ENCODE results near the gene SCN3A. TPM values are rescaled to one million over a fixed set of nuclear protein-coding genes. Genes with fewer than 3 reads are reported as not detected.

SCN3A gene
- total and polyA plus RNA-seq, 2 of the 13 experiments (the other 11 are each of a cell fraction or from before 2014, with no cell fraction given) = not detected

GRCh38 chr2:165109915-165110314, 93.9 kb downstream of the SCN3A start:
- 21% methylated on average over 5 of the region's 5 CpGs for WGBS (ENCODE audit: low lambda C conversion rate)
- intact Hi-C loops (cut with micrococcal nuclease; ENCODE audit: unreplicated experiment) = no loop called here
- H4K20me1 ChIP-seq (ENCODE audit: insufficient read depth, low read length) = no peaks in the 10 kb centered on the region
- H3K79me2 ChIP-seq (ENCODE audit: insufficient read depth, low read length) = no peaks in the 10 kb centered on the region
- peaks cover 62% of the 10 kb centered on the region for H3K4me1 ChIP-seq (ENCODE audit: insufficient read depth, low read length)
- no peak for FAIRE-seq
- H3K36me3 ChIP-seq (replicated peaks in 1 of 2; ENCODE audit: control insufficient read depth in 1 of 2, insufficient read depth in 2 of 2, low read length in 2 of 2) = no peaks in the 10 kb centered on the region
- H2AFZ ChIP-seq (ENCODE audit: low read length) = no peak overlapping the region
- H3K4me2 ChIP-seq (ENCODE audit: low read depth, low read length) = peak overlapping the region; percentile 69
- POLR2A ChIA-PET = interaction anchor here (1.0 kb wide), 1 partner anchor 11 kb away, joined by 4 read pairs; no protein-coding TSS in a partner anchor
- H3K27me3 ChIP-seq (ENCODE audit: control insufficient read depth in 1 of 2, insufficient read depth in 2 of 2, low read length in 2 of 2) = peaks cover 0 to 3% of the 10 kb centered on the region in 2 experiments; a peak in 1 of 5 replicates
- ATAC-seq = peak; percentile 79
- H3K9me3 ChIP-seq (ENCODE audit: low read length) = no peaks in the 10 kb centered on the region
- no TSS peak for BruUV-seq (replicated peaks)
- DNase-seq (ENCODE audit: low spot score) = peak; percentile 29
- peak overlapping the region in 2 of 3 experiments; percentile 29 to 44; a peak in 4 of 6 replicates for H3K4me3 ChIP-seq (replicated peaks in 1 of 3; ENCODE audit: insufficient read depth in 1 of 3, low read depth in 2 of 3, low read length in 3 of 3)
- in situ Hi-C loops (cut with HindIII; ENCODE audit: extremely low pct_ligation_motif_present, low pct_unique_long_range_greater_than_20kb) = no loop called here
- CTCF ChIA-PET (ENCODE audit: low intra/inter-chr PET ratio, low total read pairs) = no interaction called here
- peak overlapping the region; percentile 69 for H3K27ac ChIP-seq (ENCODE audit: extremely low read length, insufficient read depth, low read length)
- no peak overlapping the region for H3K9ac ChIP-seq (ENCODE audit: insufficient read depth, low read depth, low read length)
- TF ChIP-seq ZBED4 (CRISPR knock-in tag; IDR thresholded peaks at IDR 0.05; ENCODE audit: borderline replicate concordance) = no peak
- TF ChIP-seq JUN (CRISPR knock-in tag; IDR thresholded peaks at IDR 0.05) = no peak
- 0 out of 2 replicates have a peak, but pooled peaks have one; percentile 19 for TF ChIP-seq ZNF12 (CRISPR knock-in tag; IDR thresholded peaks at IDR 0.05)
- TF ChIP-seq ZNF549 (CRISPR knock-in tag; IDR thresholded peaks at IDR 0.05) = no peak
- 0 out of 2 replicates have a peak, but pooled peaks have one; percentile 23 for TF ChIP-seq DPF2 (CRISPR knock-in tag; IDR thresholded peaks at IDR 0.05; ENCODE audit: borderline replicate concordance, low read depth)
- 0 out of 2 replicates have a peak, but pooled peaks have one; percentile 21 for TF ChIP-seq ZBTB38 (CRISPR knock-in tag; IDR thresholded peaks at IDR 0.05)
- TF ChIP-seq RNF2 (conservative IDR thresholded peaks at IDR 0.05; ENCODE audit: low read depth) = no peak
- no peak for TF ChIP-seq ZNF33A (CRISPR knock-in tag; IDR thresholded peaks at IDR 0.05; ENCODE audit: borderline replicate concordance)
- TF ChIP-seq HOMEZ (CRISPR knock-in tag; IDR thresholded peaks at IDR 0.05; ENCODE audit: low read depth) = peak; percentile 8; the same call in 1 of the 2 replicates
- TF ChIP-seq POLR2AphosphoS2 (IDR thresholded peaks at IDR 0.05; ENCODE audit: low read depth, low read length) = no peak
- TF ChIP-seq NFKBIZ (CRISPR knock-in tag; IDR thresholded peaks at IDR 0.05) = no peak
- no peak for TF ChIP-seq YEATS2 (CRISPR knock-in tag; IDR thresholded peaks at IDR 0.05; ENCODE audit: borderline replicate concordance)
- TF ChIP-seq ZNF33B (CRISPR knock-in tag; IDR thresholded peaks at IDR 0.05) = no peak
- TF ChIP-seq ZMAT3 (CRISPR knock-in tag; conservative IDR thresholded peaks at IDR 0.05) = 0 out of 2 replicates have a peak, but pooled peaks have one; percentile 68
- peak; percentile 77; the same call in 1 of the 2 replicates for TF ChIP-seq ZNF569 (CRISPR knock-in tag; IDR thresholded peaks at IDR 0.05; ENCODE audit: borderline replicate concordance)
- TF ChIP-seq PHF5A (CRISPR knock-in tag; IDR thresholded peaks at IDR 0.05; ENCODE audit: low read depth, unreplicated experiment) = peak; percentile 10
- TF ChIP-seq SP140L (CRISPR knock-in tag; IDR thresholded peaks at IDR 0.05; ENCODE audit: borderline replicate concordance) = no peak
- peak; percentile 21; the same call in 1 of the 2 replicates for TF ChIP-seq TBX2 (CRISPR knock-in tag; IDR thresholded peaks at IDR 0.05; ENCODE audit: borderline replicate concordance)
- TF ChIP-seq ESRRA (CRISPR knock-in tag; IDR thresholded peaks at IDR 0.05; ENCODE audit: low read depth) = 0 out of 2 replicates have a peak, but pooled peaks have one; percentile 7
- TF ChIP-seq SRSF9 (IDR thresholded peaks at IDR 0.05; ENCODE audit: borderline replicate concordance, insufficient read depth, low read depth, low read length, poor library complexity, severe bottlenecking) = no peak
- TF ChIP-seq ZNF292 (CRISPR knock-in tag; IDR thresholded peaks at IDR 0.05; ENCODE audit: borderline replicate concordance, low read depth) = no peak

Measured in HepG2 (cell line).